ENCODE data around the gene FMNL2. TPM values are rescaled to one million over a fixed set of nuclear protein-coding genes. Genes with fewer than 3 reads are reported as not detected.

FMNL2 gene
- total RNA-seq, 1 experiment from 2014 or later = 33.6 TPM

GRCh38 chr2:152350155-152350679 is 15.2 kb downstream of the FMNL2 start:
- no peaks in the 10 kb centered on the region for H3K36me3 ChIP-seq (ENCODE audit: control insufficient read depth, insufficient read depth, low read length)
- CTCF ChIA-PET = no interaction called here
- no TSS peak for BruUV-seq (replicated peaks)
- no peaks in the 10 kb centered on the region for H3K9me3 ChIP-seq (ENCODE audit: control insufficient read depth, insufficient read depth, low read depth, low read length)
- TF ChIP-seq, protein P1, sequence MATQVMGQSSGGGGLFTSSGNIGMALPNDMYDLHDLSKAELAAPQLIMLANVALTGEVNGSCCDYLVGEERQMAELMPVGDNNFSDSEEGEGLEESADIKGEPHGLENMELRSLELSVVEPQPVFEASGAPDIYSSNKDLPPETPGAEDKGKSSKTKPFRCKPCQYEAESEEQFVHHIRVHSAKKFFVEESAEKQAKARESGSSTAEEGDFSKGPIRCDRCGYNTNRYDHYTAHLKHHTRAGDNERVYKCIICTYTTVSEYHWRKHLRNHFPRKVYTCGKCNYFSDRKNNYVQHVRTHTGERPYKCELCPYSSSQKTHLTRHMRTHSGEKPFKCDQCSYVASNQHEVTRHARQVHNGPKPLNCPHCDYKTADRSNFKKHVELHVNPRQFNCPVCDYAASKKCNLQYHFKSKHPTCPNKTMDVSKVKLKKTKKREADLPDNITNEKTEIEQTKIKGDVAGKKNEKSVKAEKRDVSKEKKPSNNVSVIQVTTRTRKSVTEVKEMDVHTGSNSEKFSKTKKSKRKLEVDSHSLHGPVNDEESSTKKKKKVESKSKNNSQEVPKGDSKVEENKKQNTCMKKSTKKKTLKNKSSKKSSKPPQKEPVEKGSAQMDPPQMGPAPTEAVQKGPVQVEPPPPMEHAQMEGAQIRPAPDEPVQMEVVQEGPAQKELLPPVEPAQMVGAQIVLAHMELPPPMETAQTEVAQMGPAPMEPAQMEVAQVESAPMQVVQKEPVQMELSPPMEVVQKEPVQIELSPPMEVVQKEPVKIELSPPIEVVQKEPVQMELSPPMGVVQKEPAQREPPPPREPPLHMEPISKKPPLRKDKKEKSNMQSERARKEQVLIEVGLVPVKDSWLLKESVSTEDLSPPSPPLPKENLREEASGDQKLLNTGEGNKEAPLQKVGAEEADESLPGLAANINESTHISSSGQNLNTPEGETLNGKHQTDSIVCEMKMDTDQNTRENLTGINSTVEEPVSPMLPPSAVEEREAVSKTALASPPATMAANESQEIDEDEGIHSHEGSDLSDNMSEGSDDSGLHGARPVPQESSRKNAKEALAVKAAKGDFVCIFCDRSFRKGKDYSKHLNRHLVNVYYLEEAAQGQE (IDR thresholded peaks at IDR 0.05; ENCODE audit: insufficient read depth in 1 of 2, low read depth in 2 of 2, low read length in 1 of 2) = no peak
- TF ChIP-seq TCF7L2 (IDR thresholded peaks at IDR 0.05; ENCODE audit: low read depth, low read length) (no peak), CTCF (IDR thresholded peaks at IDR 0.05) (no peak), SIN3A (IDR thresholded peaks at IDR 0.05; ENCODE audit: borderline replicate concordance, insufficient read depth, low read depth, low read length) (no peak), POLR2AphosphoS5 (IDR thresholded peaks at IDR 0.05; ENCODE audit: low read depth, low read length) (no peak)
- DNase-seq (ENCODE audit: low read depth, low spot score) = no peak
- no peak overlapping the region for H3K27ac ChIP-seq (ENCODE audit: low read length)
- in situ Hi-C loops (cut with HindIII; ENCODE audit: low pct_unique_long_range_greater_than_20kb, low sequenced_read_pairs) = no loop called here
- POLR2A ChIA-PET = no interaction called here
- intact Hi-C loops (cut with micrococcal nuclease; ENCODE audit: unreplicated experiment) = no loop called here
- no peak; the same call in 1 of the 2 replicates for ATAC-seq
- H3K4me1 ChIP-seq (ENCODE audit: control insufficient read depth, insufficient read depth, low read length) = no peaks in the 10 kb centered on the region; the same call in none of the 2 replicates
- no peak overlapping the region for H3K4me3 ChIP-seq (ENCODE audit: low read depth in 2 of 2, low read length in 2 of 2)
- no peaks in the 10 kb centered on the region for H3K27me3 ChIP-seq (ENCODE audit: control insufficient read depth, insufficient read depth, low read length)

- H3K4me3 ChIP-seq (ENCODE audit: low read depth in 2 of 2, low read length in 2 of 2) = no peak overlapping the region
- H3K27ac ChIP-seq (ENCODE audit: low read length) = no peak overlapping the region
- ChIA-PET CTCF (no interaction called here), POLR2A (no interaction called here)
- H3K9me3 ChIP-seq (ENCODE audit: control insufficient read depth, insufficient read depth, low read depth, low read length) = no peaks in the 10 kb centered on the region
- DNase-seq (ENCODE audit: low read depth, low spot score) = no peak
- no peak for ATAC-seq
- H3K36me3 ChIP-seq (ENCODE audit: control insufficient read depth, insufficient read depth, low read length) = no peaks in the 10 kb centered on the region
- intact Hi-C loops (cut with micrococcal nuclease; ENCODE audit: unreplicated experiment) = no loop called here
- H3K27me3 ChIP-seq (ENCODE audit: control insufficient read depth, insufficient read depth, low read length) = no peaks in the 10 kb centered on the region
- BruUV-seq (replicated peaks) = no TSS peak
- in situ Hi-C loops (cut with HindIII; ENCODE audit: low pct_unique_long_range_greater_than_20kb, low sequenced_read_pairs) = no loop called here
- TF ChIP-seq, protein P1 (IDR thresholded peaks at IDR 0.05; ENCODE audit: insufficient read depth in 1 of 2, low read depth in 2 of 2, low read length in 1 of 2) = no peak
- TF ChIP-seq CTCF (IDR thresholded peaks at IDR 0.05) (no peak), SIN3A (IDR thresholded peaks at IDR 0.05; ENCODE audit: borderline replicate concordance, insufficient read depth, low read depth, low read length) (no peak), POLR2AphosphoS5 (IDR thresholded peaks at IDR 0.05; ENCODE audit: low read depth, low read length) (no peak), TCF7L2 (IDR thresholded peaks at IDR 0.05; ENCODE audit: low read depth, low read length) (no peak)
- H3K4me1 ChIP-seq (ENCODE audit: control insufficient read depth, insufficient read depth, low read length) = no peaks in the 10 kb centered on the region; the same call in none of the 2 replicates
Observed at GRCh38 chr2:152352616-152353015, 17.6 kb downstream of the FMNL2 start.

All from Panc1 (cell line).